K562 (cell line): Measurements from ENCODE around the gene TAS2R7. TPM values are rescaled to one million over a fixed set of nuclear protein-coding genes. Genes with fewer than 3 reads are reported as not detected.

Experiments used
- ATAC-seq: fragments of 200-7000 bp; cut with Tn5 transposase; 3 replicates; pipeline ENCODE4 v1.9.1; 2020; ENCODE audit warnings: moderate library complexity
- BruUV-seq: library from RNA; stranded (reverse); fragments of 400-500 nt; replicated peaks from 2 replicates; lab custom pipeline; 2021; lab: Mats Ljungman, UMichigan
- CTCF ChIA-PET: fragments of 300-600 bp; formaldehyde crosslinking; extraction: SDS; loops from one replicate; lab custom pipeline; 2021; ENCODE audit warnings: low intra/inter-chr PET ratio; lab: Yijun Ruan, JAX
- POLR2A ChIA-PET: fragments of 300-600, 350-650 bp; sonication (Branson Sonifier 250); formaldehyde crosslinking; extraction: SDS; loops from one replicate; lab custom pipeline; 2021; ENCODE audit warnings: antibody characterized with exemption, inconsistent platforms; lab: Yijun Ruan, JAX
- DNase-seq, 4 experiments: peaks; one replicate each; pipeline versions ENCODE4 v3.0.0 to v3.0.0-alpha.2; 2011 to 2018; ENCODE audit warnings: low spot score in 3 of 4, mixed read lengths in 3 of 4; ENCODE audit errors: extremely low read depth in 1 of 4
- FAIRE-seq: peaks from 2 replicates; lab custom pipeline; 2011; peaks lifted over from hg19 to GRCh38; lab: Jason Lieb, UNC
- H2AFZ ChIP-seq: 2 replicates; pipeline ENCODE4 v1.6.0; 2011; ENCODE audit warnings: low read depth, low read length, control low read depth, inconsistent platforms
- H3K27ac ChIP-seq: fragments of 200-600 bp; 3 replicates; pipeline ENCODE4 v1.8.0; 2011; ENCODE audit warnings: low read depth, mild to moderate bottlenecking, control low read depth, inconsistent platforms, low read length, moderate library complexity, mixed read lengths; ENCODE audit errors: extremely low read depth
- H3K27me3 ChIP-seq, 2 experiments: fragments of 300-600 bp in 1 of 2; 2 replicates in 1 of 2; 3 replicates in 1 of 2; pipeline versions ENCODE4 v1.6.0 to v1.8.0; 2011; ENCODE audit warnings: inconsistent platforms in 2 of 2, low read length in 2 of 2, mild to moderate bottlenecking in 1 of 2, mixed read lengths in 1 of 2, moderate library complexity in 1 of 2; ENCODE audit not compliant: control insufficient read depth in 2 of 2, insufficient read depth in 2 of 2
- H3K36me3 ChIP-seq: fragments of 300-600 bp; 3 replicates; pipeline ENCODE4 v1.8.0; 2011; ENCODE audit warnings: mild to moderate bottlenecking, low read length, inconsistent platforms; ENCODE audit not compliant: control insufficient read depth, insufficient read depth
- H3K4me1 ChIP-seq, 2 experiments: fragments of 200-600 bp in 1 of 2; replicated peaks in 1 of 2; 2 replicates in 1 of 2; 3 replicates in 1 of 2; pipeline versions ENCODE4 v1.5.1 to v1.8.0; 2011; ENCODE audit warnings: inconsistent platforms in 2 of 2, low read length in 2 of 2, mild to moderate bottlenecking in 1 of 2, mixed read lengths in 1 of 2, moderate library complexity in 1 of 2; ENCODE audit not compliant: control insufficient read depth in 2 of 2, insufficient read depth in 2 of 2
- H3K4me2 ChIP-seq: 2 replicates; pipeline ENCODE4 v1.6.1; 2011; ENCODE audit warnings: low read length, control low read depth, inconsistent platforms, mixed read lengths; ENCODE audit not compliant: insufficient read depth
- H3K4me3 ChIP-seq: fragments of 200-600 bp; sonication (generic), shearing (Covaris generic); 2 replicates; pipeline ENCODE4 v1.5.1; 2016; ENCODE audit warnings: control low read depth, inconsistent platforms
- H3K79me2 ChIP-seq: fragments of 200-600 bp; 3 replicates; pipeline ENCODE4 v1.8.0; 2011; ENCODE audit warnings: low read length, inconsistent platforms; ENCODE audit not compliant: control insufficient read depth, insufficient read depth
- H3K9ac ChIP-seq, 2 experiments: 2 replicates each; pipeline versions ENCODE4 v1.6.0 to v1.6.1; 2011; ENCODE audit warnings: low read depth in 2 of 2, low read length in 2 of 2, control low read depth in 1 of 2, inconsistent platforms in 1 of 2, mild to moderate bottlenecking in 1 of 2, mixed read lengths in 1 of 2; ENCODE audit not compliant: insufficient read depth in 1 of 2
- H3K9me1 ChIP-seq: one replicate; pipeline ENCODE4 v1.6.0; 2011; ENCODE audit warnings: inconsistent platforms, mild to moderate bottlenecking, low read length, moderate library complexity; ENCODE audit not compliant: control insufficient read depth, insufficient read depth
- H3K9me3 ChIP-seq: replicated peaks from 2 replicates; pipeline ENCODE4 v1.5.1; 2011; ENCODE audit warnings: low read depth, low read length, inconsistent platforms; ENCODE audit not compliant: control insufficient read depth, insufficient read depth
- H4K20me1 ChIP-seq: replicated peaks from 2 replicates; pipeline ENCODE4 v1.6.1; 2011; ENCODE audit warnings: low read length, inconsistent platforms, mixed read lengths; ENCODE audit not compliant: control insufficient read depth, insufficient read depth
- ELF1 ChIP-seq: fragments of 200-800 bp; sonication (Bioruptor generic); IDR thresholded peaks from 2 replicates; pipeline ENCODE4 v1.6.1; 2016; ENCODE audit warnings: missing genetic modification characterization, missing compliant biosample characterization
- FOS ChIP-seq: IDR thresholded peaks from 3 replicates; pipeline ENCODE4 v1.6.1; 2011; ENCODE audit not compliant: insufficient read length; ENCODE audit errors: extremely low read depth
- PHF8 ChIP-seq: fragments of 200-600 bp; sonication (generic); IDR thresholded peaks from 2 replicates; pipeline ENCODE4 v1.6.1; 2012; ENCODE audit warnings: mixed run types, mild to moderate bottlenecking, inconsistent platforms, low read length, moderate library complexity, borderline replicate concordance
- RFX1 ChIP-seq: fragments of 450-650 bp; IDR thresholded peaks from 2 replicates; pipeline ENCODE4 v1.6.1; 2016; ENCODE audit warnings: mild to moderate bottlenecking, moderate library complexity
- TRIM24 ChIP-seq, 2 experiments: fragments of 450-650 bp; IDR thresholded peaks; 2 replicates each; pipeline ENCODE4 v1.6.1; 2016
- UBTF ChIP-seq, 2 experiments: IDR thresholded peaks; 2 replicates each; pipeline ENCODE4 v1.6.1; 2012; ENCODE audit warnings: improper control_type of control experiment in 2 of 2, low read depth in 2 of 2, low read length in 2 of 2, borderline replicate concordance in 1 of 2
- ZNF133 ChIP-seq: fragments of 250-450 bp; sonication (Bioruptor Pico); IDR thresholded peaks from 2 replicates; pipeline ENCODE4 v1.4.0; 2020; ENCODE audit warnings: mild to moderate bottlenecking
- ZNF197 ChIP-seq: fragments of 200-800 bp; sonication (Bioruptor generic); IDR thresholded peaks from 2 replicates; pipeline ENCODE4 v1.6.1; 2016; ENCODE audit warnings: low read depth, missing genetic modification characterization, missing compliant biosample characterization
- ZNF232 ChIP-seq: sonication (generic); formaldehyde crosslinking; IDR thresholded peaks from 2 replicates; pipeline ENCODE4 v1.8.0; 2022; ENCODE audit warnings: mild to moderate bottlenecking, missing genetic modification reagents
- ZNF707 ChIP-seq: fragments of 250-450 bp; sonication (Bioruptor Pico); conservative IDR thresholded peaks from 2 replicates; pipeline ENCODE4 v1.8.0; 2022; ENCODE audit warnings: inconsistent platforms, mild to moderate bottlenecking, moderate library complexity
- WGBS: fragments of 100-300 bp; shearing (Covaris generic); methylation state at CpG from one replicate; pipeline ENCODE4 v1.1.6; 2016; ENCODE audit warnings: low coverage, mixed read lengths; ENCODE audit not compliant: insufficient coverage; ENCODE audit errors: missing lambda C conversion rate; 5-methylcytosine and 5-hydroxymethylcytosine counted together
- in situ Hi-C: fragments of 300-500 bp; cut with MboI; formaldehyde crosslinking; loops from 4 replicates; pipeline ENCODE4 v1.15.0; 2018; ENCODE audit warnings: inconsistent platforms, mixed read lengths
- intact Hi-C: fragments of 100-400 bp; cut with micrococcal nuclease; formaldehyde crosslinking; loops from 2 replicates; pipeline ENCODE4 v1.14.2; 2022
- polyA plus RNA-seq, 8 experiments: library from polyadenylated mRNA; depleted of rRNA in 4 of 8; stranded (reverse) in 5 of 8; unstranded in 3 of 8; fragments of >200 nt; fragmentation: Nextera tagmentation in 2 of 8; fragmentation: Illumina TruSeq in 1 of 8; extraction: Ambion mirVana in 2 of 8; extraction: Trizol in 1 of 8; gene quantifications; 2 replicates each; pipeline versions ENCODE4 v1.2.1 to v1.2.3, GENCODE V29; 2011 to 2014; ENCODE audit warnings: inconsistent platforms in 1 of 8, missing spikeins in 1 of 8
- total RNA-seq, 7 experiments: library from RNA; depleted of rRNA in 6 of 7; stranded (reverse); fragments of >200 nt in 6 of 7; fragmentation: Illumina TruSeq in 2 of 7; extraction: Trizol in 2 of 7; gene quantifications; 2 replicates each; pipeline versions ENCODE4 v1.2.1 to v1.2.3, GENCODE V29; 2011 to 2021; ENCODE audit warnings: low replicate concordance in 1 of 7
- TF ChIP-seq, protein P1 (sequence below): fragments of 250-450 bp; sonication (Bioruptor Pico); IDR thresholded peaks from 2 replicates; pipeline ENCODE4 v1.8.0; 2022; ENCODE audit warnings: moderate library complexity, mild to moderate bottlenecking, inconsistent platforms

The TAS2R7 gene
- total and polyA plus RNA-seq, 9 of the 15 experiments (the other 6 are each of a cell fraction or from before 2014, with no cell fraction given) = not detected

GRCh38 chr12:10851243-10851858 is 48.9 kb upstream of the TAS2R7 start (continued):
- TF ChIP-seq PHF8 = no peak

DNA sequence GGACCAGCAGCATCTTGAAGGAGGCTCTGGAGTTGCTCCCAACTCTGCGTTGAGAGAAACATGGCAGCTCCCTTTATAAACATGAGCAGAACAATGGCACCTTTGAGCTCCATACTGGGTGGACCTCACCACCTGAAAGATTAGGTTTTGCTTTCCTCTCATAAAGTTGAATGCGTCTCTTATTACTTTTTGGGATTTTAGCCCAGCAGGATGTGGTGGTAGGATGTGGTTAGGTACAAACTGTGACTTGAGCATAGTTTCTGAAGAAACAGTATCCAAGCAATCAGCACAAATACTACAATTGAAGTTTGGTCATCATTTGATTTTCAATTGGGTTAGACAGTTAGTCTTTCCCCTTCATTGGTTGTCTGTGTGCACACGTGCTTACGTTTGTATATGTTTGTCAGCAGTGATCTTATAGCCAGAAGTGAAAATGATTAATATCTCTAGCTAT is 47.0 kb upstream of the TAS2R7 start, which contains the start of gene PRR4:
Gene PRR4 (minus strand): TSS at position 51 of the 454 bp plus-strand sequence. CDS start 38 bp downstream, at position 13.
- ChIA-PET CTCF (no interaction called here), POLR2A (no interaction called here)
- no peak for ATAC-seq
- H3K9ac ChIP-seq = no peak within 1 kb of the TSS
- BruUV-seq = no TSS peak
- no peaks in the 10 kb centered on the region for H3K9me1 ChIP-seq
- H2AFZ ChIP-seq = no peak within 1 kb of the TSS
- no peaks in the 10 kb centered on the region for H4K20me1 ChIP-seq
- intact Hi-C loops = no loop called here
- H3K79me2 ChIP-seq = no peaks in the 10 kb centered on the region
- no peak within 1 kb of the TSS for H3K27ac ChIP-seq
- no peaks in the 10 kb centered on the region for H3K4me1 ChIP-seq
- H3K4me2 ChIP-seq = no peak within 1 kb of the TSS
- no peaks in the 10 kb centered on the region for H3K9me3 ChIP-seq
- WGBS = 55% methylated on average over 4 of the region's 4 CpGs
- DNase-seq = no peak
- no peak for TF ChIP-seq ELF1 (tag)
- TF ChIP-seq ZNF707 (CRISPR knock-in tag) = no peak
- TF ChIP-seq RFX1 = no peak
- no peak for TF ChIP-seq ZNF232 (CRISPR knock-in tag)
- TF ChIP-seq FOS = no peak
- TF ChIP-seq, protein P1, sequence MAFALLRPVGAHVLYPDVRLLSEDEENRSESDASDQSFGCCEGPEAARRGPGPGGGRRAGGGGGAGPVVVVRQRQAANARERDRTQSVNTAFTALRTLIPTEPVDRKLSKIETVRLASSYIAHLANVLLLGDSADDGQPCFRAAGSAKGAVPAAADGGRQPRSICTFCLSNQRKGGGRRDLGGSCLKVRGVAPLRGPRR = no peak
- no peak for TF ChIP-seq ZNF197 (CRISPR knock-in tag)
- no peak for TF ChIP-seq UBTF (IDR thresholded peaks at IDR 0.05; ENCODE audit: borderline replicate concordance in 1 of 2, low read depth in 2 of 2, low read length in 2 of 2)
- no peak for TF ChIP-seq ZNF133 (CRISPR knock-in tag)
- no peak for TF ChIP-seq TRIM24 (IDR thresholded peaks at IDR 0.05)
- H3K4me3 ChIP-seq = no peak within 1 kb of the TSS
- in situ Hi-C loops = no loop called here
- no peaks in the 10 kb centered on the region for H3K27me3 ChIP-seq
- no peak for FAIRE-seq
- no peaks in the 10 kb centered on the region for H3K36me3 ChIP-seq
